HTERT RPE-1 (cell line): ENCODE measurements around the gene LARP4.
"Not testable (repeated sequence)": the region's sequence is repeated elsewhere in the genome, so short reads cannot be mapped to it uniquely, and the experiment has no call there.

Experiments used
- in situ Hi-C: fragments of 300-500 bp; cut with MboI; formaldehyde crosslinking; loops from 4 replicates; pipeline ENCODE4 v1.14.3; 2020; ENCODE audit warnings: low sequenced_read_pairs

LARP4 gene

GRCh38 chr12:50400104-50400637 lies 514 bp upstream of the LARP4 start:
- in situ Hi-C loops: no loop called here

DNA sequence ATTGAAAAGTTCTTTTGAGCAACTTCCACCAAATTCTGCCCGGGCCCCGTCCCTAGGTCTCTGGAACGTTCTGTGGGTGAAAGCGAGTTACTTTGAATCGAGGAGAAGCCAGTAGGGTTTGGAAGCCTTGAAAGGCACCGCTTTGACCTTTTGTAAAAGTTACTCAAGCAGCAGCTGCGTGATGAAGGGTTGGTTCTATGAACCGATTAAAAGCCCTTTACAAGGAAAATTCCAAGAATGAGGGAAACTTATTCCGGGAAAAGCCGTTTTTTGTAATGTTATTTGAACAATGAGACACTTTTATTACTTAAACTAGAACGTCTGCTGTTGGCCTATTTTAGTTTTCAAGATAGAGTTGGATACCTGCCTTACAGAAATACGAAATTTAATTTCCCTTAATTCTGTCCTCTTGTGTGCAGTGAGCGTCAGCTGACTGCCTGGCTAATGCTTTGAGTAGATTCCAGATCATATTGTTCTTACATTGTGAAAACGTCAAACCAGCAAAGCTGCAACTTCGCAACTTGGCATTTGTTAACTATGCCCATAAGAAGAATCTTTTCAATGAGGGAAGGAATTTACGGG lies 906 bp downstream of the LARP4 start:
- in situ Hi-C loops: no loop called here

GRCh38 chr12:50402264-50403000 lies 1.7 kb downstream of the LARP4 start:
- in situ Hi-C loops: no loop called here

GRCh38 chr12:50403001-50403440 lies 2.3 kb downstream of the LARP4 start:
- in situ Hi-C loops: no loop called here

GRCh38 chr12:50404307-50404706 lies 3.6 kb downstream of the LARP4 start:
- in situ Hi-C loops: no loop called here

DNA sequence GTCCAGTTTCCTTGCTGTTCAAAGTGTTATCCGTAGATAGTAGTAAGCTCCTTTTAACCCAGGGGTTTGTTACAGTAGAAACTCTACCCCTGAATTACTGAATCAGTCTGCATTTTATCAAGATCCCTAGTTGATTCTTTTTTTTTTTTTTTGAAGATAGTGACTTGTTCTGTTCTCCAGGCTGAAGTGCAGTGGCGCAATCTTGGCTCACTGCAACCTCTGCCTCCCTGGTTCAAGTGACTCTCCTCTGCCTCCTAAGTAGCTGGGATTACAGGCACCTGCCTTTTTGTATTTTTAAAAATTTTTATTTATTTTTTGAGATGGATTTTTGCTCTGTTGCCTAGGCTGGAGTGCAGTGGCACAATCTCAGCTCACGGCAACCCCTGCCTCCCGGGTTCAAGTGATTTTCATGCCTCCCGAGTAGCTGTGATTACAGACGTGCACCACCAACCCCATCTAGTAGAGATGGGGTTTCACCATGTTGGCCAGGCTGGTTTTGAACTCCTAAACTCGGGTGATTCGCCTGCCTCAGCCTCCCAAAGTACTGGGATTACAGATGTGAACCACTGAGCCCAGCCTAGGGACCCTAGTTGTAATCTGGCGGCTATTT lies 10.5 kb downstream of the LARP4 start:
- in situ Hi-C loops: no loop called here

- in situ Hi-C loops: no loop called here
These were observed 15.3 kb downstream of the LARP4 start for GRCh38 chr12:50415899-50416479.

GRCh38 chr12:50419112-50419909 lies 18.6 kb downstream of the LARP4 start:
- in situ Hi-C loops: no loop called here

DNA sequence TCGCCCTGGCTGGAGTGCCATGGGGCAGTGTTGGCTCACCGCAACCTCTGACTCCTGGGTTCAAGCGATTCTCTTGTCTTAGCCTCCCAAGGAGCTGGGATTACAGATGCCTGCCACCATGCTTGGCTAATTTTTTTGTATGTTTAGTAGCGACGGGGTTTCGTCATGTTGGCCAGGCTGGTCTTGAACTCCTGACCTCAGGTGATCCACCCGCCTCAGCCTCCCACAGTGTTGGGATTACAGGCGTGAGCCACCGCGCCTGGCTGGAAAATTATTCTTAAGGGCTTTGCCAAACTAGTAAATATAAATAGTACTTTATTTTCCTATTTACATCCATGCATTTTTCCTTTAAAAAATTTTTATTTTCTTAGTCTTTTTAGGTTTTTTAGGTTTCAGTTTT lies 22.2 kb downstream of the LARP4 start:
- in situ Hi-C loops: not testable (repeated sequence)

GRCh38 chr12:50423342-50423741 lies 22.7 kb downstream of the LARP4 start:
- in situ Hi-C loops: not testable (repeated sequence)

GRCh38 chr12:50425589-50426258 lies 25.0 kb downstream of the LARP4 start:
- in situ Hi-C loops: no loop called here

DNA sequence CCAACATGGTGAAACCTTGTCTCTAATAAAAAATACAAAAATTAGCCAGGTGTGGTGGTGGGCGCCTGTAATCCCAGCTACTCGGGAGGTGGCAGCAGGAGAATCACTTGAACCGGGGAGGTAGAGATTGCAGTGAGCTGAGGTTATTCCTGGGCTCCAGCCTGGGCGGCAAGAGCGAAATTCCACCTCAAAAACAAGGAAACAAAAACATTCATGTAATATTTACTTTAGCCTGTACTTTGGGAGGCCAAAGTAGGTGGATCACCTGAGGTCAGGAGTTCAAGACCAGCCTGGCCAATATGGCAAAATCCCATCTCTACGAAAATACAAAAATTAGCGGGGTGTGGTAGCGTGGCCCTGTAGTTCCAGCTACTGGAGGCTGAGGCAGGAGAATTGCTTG lies 31.0 kb downstream of the LARP4 start:
- in situ Hi-C loops: not testable (repeated sequence)

DNA sequence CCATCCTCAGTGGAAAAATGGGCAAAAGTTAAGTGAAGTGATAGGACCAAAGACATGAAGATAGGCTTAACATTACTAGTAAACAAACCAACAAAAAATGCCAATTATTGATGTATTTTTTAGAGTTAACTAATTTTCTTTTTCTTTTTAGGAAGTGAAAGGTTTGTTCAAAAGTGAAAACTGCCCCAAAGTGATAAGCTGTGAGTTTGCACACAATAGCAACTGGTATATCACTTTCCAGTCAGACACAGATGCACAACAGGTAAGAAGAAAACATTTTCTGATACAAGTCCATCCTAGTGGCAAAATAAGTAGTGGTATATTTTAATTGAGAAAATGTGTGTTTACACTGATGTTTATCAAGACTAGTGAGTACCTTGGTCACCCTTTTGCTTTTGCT lies 39.6 kb downstream of the LARP4 start:
- in situ Hi-C loops: no loop called here

DNA sequence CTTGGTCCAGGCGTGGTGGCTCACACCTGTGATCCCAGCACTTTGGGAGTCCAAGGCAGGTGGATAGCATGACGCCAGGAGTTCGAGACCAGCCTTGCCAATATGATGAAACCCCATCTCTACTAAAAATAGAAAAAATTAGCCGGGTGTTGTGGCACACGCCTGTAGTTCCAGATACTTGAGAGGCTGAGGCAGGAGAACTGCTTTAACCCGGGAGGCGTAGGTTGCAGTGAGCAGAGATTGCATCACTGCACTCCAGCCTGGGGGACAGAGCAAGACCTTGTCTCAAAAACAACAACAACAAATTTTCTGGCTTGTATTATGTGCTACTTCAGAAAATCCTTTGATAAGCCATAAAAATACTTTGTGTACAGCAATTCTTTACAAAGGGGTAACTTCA lies 41.1 kb downstream of the LARP4 start:
- in situ Hi-C loops: no loop called here

GRCh38 chr12:50442178-50442908 lies 41.7 kb downstream of the LARP4 start:
- in situ Hi-C loops: no loop called here

DNA sequence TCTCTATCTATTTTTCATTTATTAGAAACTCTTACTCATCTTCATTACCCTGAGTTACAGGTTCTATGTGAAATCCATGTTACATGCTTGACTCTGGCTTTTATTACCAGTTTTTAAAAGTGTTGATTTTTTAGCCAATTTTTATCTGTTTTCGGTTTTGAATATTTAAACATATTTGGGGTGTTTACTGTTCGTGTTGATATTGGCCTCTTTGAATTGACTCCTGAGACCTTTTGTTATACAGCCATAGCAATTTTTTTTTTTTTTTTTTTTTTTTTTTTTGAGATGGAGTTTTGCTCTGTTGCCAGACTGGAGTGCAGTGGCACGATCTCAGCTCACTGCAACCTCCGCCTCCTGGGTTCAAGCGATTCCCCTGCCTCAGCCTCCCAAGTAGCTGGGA lies 49.0 kb downstream of the LARP4 start:
- in situ Hi-C loops: not testable (repeated sequence)

GRCh38 chr12:50452795-50453194 lies 52.1 kb downstream of the LARP4 start:
- in situ Hi-C loops: no loop called here

DNA sequence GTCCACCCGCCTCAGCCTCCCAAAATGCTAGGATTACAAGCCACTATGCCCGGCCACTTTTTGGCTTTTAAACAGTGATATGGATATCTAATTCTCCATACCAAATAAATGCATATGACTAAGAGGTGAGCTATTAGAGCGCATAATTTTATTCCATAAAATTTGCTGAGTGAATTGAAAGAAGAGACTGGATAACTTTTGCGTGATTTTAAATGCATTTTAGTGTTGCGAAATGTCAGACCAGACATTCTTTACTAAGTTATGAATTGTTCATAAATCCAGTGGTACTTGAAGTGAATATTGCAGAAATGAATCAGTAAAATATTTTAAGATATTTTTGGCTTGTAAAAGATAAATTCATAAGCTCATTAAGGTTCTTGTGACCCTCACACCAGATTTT lies 53.2 kb downstream of the LARP4 start:
- in situ Hi-C loops: no loop called here

DNA sequence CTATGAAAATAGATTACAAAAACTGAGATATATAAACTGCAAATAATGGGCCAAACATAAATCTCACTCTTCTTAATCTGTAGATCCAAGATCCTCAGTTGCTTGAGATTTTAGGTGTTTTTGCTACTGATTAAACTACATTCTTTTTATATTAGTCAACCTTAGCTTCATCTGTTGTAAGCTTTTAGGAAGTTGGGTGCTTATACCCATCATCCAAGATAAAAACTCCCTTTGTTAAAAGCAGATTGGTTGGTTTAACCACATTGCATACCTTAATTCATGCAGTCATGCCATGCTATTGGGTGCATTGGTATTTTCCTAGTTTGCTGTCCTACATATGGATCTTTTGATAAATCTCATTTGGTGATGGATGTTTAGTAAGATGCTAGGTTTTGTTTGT lies 57.9 kb downstream of the LARP4 start:
- in situ Hi-C loops: no loop called here

- in situ Hi-C loops: no loop called here
These were observed 66.8 kb downstream of the LARP4 start for GRCh38 chr12:50467439-50467838.
